T-helper 17 cell (primary cell): ENCODE data around the gene PARD3B. TPM values are rescaled to one million over a fixed set of nuclear protein-coding genes. Genes with fewer than 3 reads are reported as not detected.

ENCODE experiments used
- ATAC-seq: fragments of 150-1000 bp; cut with Tn5 transposase; 2 replicates; pipeline ENCODE4 v1.10.0; 2021; ENCODE audit warnings: mild to moderate bottlenecking, moderate library complexity
- DNase-seq, 3 donors: peaks; one replicate each; pipeline versions ENCODE4 v3.0.0 to v3.0.0-alpha.2; 2020 to 2021
- H3K9me3 ChIP-seq: one replicate; pipeline ENCODE4 v1.7.0; 2013; ENCODE audit warnings: low read length, mild to moderate bottlenecking; ENCODE audit not compliant: control insufficient read depth, poor library complexity, severe bottlenecking
- H3K27ac Mint-ChIP-seq: one replicate; pipeline ENCODE4 v1.8.0; 2022; ENCODE audit warnings: mild to moderate bottlenecking, moderate library complexity, mixed read lengths
- H3K27me3 Mint-ChIP-seq: one replicate; pipeline ENCODE4 v1.8.0; 2022; ENCODE audit warnings: mixed read lengths
- H3K36me3 Mint-ChIP-seq: one replicate; pipeline ENCODE4 v1.8.0; 2022; ENCODE audit warnings: low read depth, mixed read lengths
- H3K4me1 Mint-ChIP-seq: one replicate; pipeline ENCODE4 v1.8.0; 2022; ENCODE audit warnings: mild to moderate bottlenecking, mixed read lengths
- H3K4me3 Mint-ChIP-seq: one replicate; pipeline ENCODE4 v1.8.0; 2022; ENCODE audit warnings: mild to moderate bottlenecking, moderate library complexity, mixed read lengths
- total RNA-seq, 4 donors: library from RNA in 2 of 4; stranded (reverse) in 2 of 4; gene quantifications; one replicate each; pipeline ENCODE4 v1.2.3 and lab custom pipeline; 2022 to 2026

The PARD3B gene
- total RNA-seq, 2 donors from 2014 or later: 1.5 to 3.0 TPM

DNA sequence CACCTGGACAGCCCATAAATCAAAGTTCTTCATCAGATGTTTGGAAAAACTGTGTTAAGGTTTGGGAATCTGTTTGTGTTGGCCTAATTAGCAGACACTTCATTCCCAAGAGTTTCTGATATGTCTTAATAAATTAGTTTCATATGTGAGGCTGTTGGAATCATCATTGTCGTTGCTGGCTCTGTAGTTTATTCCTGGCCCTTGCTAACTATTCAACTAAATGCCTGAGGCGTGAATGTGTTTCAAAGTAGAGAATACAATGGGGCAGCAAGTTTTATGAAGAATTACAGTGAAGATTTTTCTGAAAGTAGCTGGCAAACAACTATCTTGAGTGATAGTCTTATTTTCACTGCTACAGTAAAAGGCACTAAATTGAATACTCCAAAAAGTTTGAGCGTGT is 141.1 kb downstream of the PARD3B start:
- no peak overlapping the region for H3K4me3 Mint-ChIP-seq
- H3K36me3 Mint-ChIP-seq: no peaks in the 10 kb centered on the region
- H3K27ac Mint-ChIP-seq: no peak overlapping the region
- DNase-seq: no peak
- no peaks in the 10 kb centered on the region for H3K27me3 Mint-ChIP-seq
- no peaks in the 10 kb centered on the region for H3K4me1 Mint-ChIP-seq
- ATAC-seq: no peak
- H3K9me3 ChIP-seq: no peaks in the 10 kb centered on the region

DNA sequence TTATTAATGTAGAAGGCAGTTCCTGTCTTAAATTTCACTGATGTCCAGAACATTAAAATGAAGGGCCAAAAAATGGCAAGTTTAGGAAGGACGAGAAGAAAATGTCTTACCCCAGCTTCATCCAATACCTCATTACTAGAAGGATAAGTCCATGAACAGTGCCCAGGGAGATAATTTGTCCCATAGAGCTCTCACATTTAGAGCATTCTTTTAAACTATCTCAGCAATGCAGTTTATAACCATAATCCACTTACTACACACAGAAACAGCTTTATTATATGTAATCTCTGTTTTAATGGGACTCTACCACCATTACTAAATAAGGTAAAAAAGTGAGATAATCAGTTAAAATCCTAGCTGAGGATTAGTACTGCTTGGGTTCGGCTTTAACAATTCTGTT is 142.5 kb downstream of the PARD3B start:
- ATAC-seq: no peak
- peak overlapping the region; percentile 62 for H3K27ac Mint-ChIP-seq
- H3K27me3 Mint-ChIP-seq: no peaks in the 10 kb centered on the region
- no peaks in the 10 kb centered on the region for H3K9me3 ChIP-seq
- no peak for DNase-seq
- peaks cover 2% of the 10 kb centered on the region for H3K4me1 Mint-ChIP-seq
- no peak overlapping the region for H3K4me3 Mint-ChIP-seq
- no peaks in the 10 kb centered on the region for H3K36me3 Mint-ChIP-seq

DNA sequence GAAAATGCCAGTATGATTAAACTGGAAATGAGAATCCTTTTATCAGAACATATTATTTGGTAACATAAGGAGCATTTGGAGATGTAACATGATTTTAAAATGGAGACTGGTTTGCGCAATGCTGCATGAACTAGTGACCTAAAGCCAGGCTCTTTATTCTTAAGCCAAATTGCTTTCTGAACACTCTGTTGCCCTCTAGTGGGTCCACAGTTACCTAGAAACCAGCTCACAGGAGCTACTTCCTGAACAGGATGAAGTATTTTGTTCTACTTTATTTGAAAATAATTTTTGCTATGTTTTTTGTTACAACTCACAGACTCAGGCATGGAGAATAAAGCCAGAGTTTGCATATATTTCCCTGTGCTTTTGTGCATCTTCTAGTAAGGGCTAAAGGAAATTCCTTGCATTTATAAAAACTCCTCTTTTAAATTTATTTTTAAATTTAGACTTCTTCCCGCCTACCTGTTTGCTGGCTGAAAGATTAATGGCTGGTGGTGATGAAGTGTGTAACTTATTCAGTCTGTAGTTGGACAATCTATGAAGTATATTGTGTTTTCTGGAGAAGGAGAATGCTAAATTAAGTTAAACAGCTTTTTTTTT is 146.7 kb downstream of the PARD3B start:
- no peaks in the 10 kb centered on the region for H3K27me3 Mint-ChIP-seq
- peak in 1 of 3 donors; percentile 5 for DNase-seq
- ATAC-seq: no peak
- no peaks in the 10 kb centered on the region for H3K36me3 Mint-ChIP-seq
- H3K27ac Mint-ChIP-seq: no peak overlapping the region
- H3K9me3 ChIP-seq: no peaks in the 10 kb centered on the region
- no peak overlapping the region for H3K4me3 Mint-ChIP-seq
- H3K4me1 Mint-ChIP-seq: peaks cover 4% of the 10 kb centered on the region

DNA sequence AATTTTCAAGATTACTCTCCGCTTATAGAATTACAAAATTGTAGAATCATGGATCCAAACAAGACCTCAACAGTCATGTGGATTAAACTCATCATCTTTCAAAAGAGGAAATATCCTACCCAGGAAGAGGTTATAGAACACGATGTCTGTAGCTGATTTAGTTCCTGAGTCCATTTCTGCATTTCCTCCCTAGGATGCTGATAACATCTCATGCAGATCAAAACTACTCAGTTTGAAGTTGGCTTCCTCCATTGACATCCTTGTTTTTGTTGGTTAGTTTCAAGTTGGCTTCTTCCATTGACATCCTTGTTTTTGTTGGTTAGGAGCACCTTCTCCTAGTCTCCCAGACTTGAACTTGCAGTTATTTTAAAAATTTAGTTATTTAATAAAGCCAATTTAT is 147.5 kb downstream of the PARD3B start:
- no peak overlapping the region for H3K4me3 Mint-ChIP-seq
- no peak overlapping the region for H3K27ac Mint-ChIP-seq
- no peaks in the 10 kb centered on the region for H3K9me3 ChIP-seq
- H3K27me3 Mint-ChIP-seq: no peaks in the 10 kb centered on the region
- H3K4me1 Mint-ChIP-seq: peaks cover 4% of the 10 kb centered on the region
- DNase-seq (no peak), ATAC-seq (no peak)
- H3K36me3 Mint-ChIP-seq: no peaks in the 10 kb centered on the region

DNA sequence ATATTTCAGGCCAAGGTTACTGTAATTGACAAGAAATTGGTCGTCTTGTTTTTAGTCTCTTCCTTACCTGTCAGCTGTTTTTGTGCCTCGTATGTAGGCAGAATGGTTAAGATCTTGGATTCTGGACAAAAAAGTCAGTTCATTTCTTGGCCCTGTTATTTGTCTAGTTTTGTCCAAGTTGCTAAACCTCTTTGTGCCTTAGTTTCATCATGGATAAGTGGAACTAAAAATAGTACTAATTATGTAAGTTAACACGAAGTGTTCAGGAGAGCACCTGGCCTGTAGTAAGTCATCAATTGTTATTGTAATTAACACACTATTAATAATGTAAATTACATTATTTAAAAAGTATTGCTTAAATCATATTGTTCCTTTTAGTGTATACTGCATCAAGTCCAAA is 148.0 kb downstream of the PARD3B start:
- no peaks in the 10 kb centered on the region for H3K9me3 ChIP-seq
- Mint-ChIP-seq H3K36me3 (no peaks in the 10 kb centered on the region), H3K27me3 (no peaks in the 10 kb centered on the region), H3K27ac (no peak overlapping the region), H3K4me3 (no peak overlapping the region), H3K4me1 (peaks cover 4% of the 10 kb centered on the region)
- no peak for ATAC-seq
- DNase-seq: no peak

DNA sequence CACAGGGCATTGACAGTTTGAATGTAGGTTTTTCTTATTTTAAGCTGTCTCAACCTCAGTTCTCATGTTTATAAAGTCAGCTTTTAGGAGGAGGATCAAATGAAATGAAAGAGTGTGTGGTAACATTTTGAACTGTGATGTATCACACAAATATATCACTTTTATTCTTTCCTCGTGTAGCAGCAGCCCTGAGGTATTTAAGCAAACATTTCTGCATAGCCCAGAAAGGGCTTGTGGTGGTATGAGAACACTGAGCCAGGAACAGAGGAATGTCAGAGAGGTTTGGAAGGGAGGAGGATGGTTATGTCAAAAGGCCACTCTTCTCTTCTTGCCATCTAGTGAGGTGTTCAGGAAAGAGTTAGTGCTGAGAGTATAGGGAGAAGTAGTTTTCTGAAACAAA is 150.2 kb downstream of the PARD3B start:
- no peak overlapping the region for H3K27ac Mint-ChIP-seq
- H3K9me3 ChIP-seq: no peaks in the 10 kb centered on the region
- H3K4me3 Mint-ChIP-seq: no peak overlapping the region
- no peaks in the 10 kb centered on the region for H3K36me3 Mint-ChIP-seq
- ATAC-seq (no peak), DNase-seq (no peak)
- peaks cover 4% of the 10 kb centered on the region for H3K4me1 Mint-ChIP-seq
- H3K27me3 Mint-ChIP-seq: no peaks in the 10 kb centered on the region

DNA sequence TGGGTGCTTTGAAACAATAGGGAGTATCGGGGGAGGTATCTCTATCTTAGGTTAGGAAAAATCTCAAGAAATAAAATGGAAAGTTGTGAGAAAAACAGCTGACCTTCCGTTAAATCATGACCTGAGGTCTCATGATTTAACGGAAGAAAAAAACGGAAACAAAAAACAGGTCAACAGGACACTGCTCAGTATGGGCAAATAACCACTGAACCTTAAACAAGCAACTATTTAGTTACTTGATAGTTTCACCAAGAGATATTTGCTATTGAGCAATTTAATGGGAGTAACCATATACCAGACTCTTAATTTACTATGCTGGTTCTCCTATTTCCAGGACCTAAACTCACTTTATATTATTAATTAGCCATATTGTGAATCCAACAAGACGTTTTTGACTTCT is 150.8 kb downstream of the PARD3B start:
- ATAC-seq (no peak), DNase-seq (no peak)
- Mint-ChIP-seq H3K27ac (no peak overlapping the region), H3K4me3 (no peak overlapping the region), H3K27me3 (no peaks in the 10 kb centered on the region), H3K4me1 (peaks cover 4% of the 10 kb centered on the region), H3K36me3 (no peaks in the 10 kb centered on the region)
- H3K9me3 ChIP-seq: no peaks in the 10 kb centered on the region

DNA sequence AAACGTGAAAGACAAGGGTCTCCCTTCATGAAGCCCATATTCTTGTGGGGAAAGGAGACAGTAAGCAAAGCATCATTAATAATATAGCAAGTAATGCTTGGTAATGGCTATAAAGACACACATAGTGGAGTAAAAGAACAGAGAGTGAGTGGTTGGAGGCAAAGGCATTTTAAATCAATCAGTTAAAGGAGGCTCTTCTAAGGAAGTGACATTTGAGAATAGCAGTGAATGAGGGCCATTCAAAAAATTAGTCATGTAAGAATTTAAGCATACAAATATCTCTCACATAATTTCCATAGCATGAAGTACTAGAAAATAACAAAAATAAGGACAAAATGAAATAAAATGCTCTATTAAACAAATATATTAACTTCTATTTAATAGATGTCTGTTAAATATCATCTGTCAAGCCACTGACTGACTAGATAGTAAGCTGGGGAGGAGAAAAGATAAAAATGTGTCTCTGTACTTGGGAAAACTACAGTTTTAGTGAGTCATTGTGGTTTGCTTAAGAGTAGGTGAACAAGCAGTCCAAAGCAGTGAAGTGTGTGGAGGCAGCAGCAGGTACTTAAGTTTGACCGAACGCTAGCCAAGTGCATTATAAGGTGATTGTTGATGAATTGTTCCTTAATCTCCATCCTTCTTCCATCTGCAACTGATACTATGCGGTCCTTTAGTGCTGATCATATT is 160.1 kb downstream of the PARD3B start:
- no peaks in the 10 kb centered on the region for H3K9me3 ChIP-seq
- no peak for ATAC-seq
- no peak for DNase-seq
- Mint-ChIP-seq H3K4me1 (no peaks in the 10 kb centered on the region), H3K36me3 (no peaks in the 10 kb centered on the region), H3K27ac (no peak overlapping the region), H3K4me3 (no peak overlapping the region), H3K27me3 (peaks cover 7% of the 10 kb centered on the region)

DNA sequence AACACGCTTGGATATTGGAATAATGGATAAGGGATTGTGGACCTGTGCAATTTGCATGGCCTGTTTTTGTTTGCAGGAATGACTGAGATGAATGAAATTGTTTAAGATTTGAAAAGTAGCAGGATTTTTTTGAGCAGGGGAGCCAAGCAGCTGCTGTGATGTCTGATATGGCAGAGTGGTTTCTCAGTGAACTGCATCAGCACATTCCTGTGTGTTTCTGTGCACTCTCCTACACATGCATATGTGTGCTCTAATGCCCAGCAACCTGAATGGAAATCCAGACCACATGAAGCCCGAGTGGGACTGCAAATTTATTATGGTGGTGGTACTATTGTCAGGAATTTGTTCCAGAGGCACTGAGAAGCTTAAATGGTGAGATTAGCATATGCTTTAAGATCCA is 161.7 kb downstream of the PARD3B start:
- no peak for DNase-seq
- Mint-ChIP-seq H3K4me3 (no peak overlapping the region), H3K27ac (no peak overlapping the region), H3K36me3 (no peaks in the 10 kb centered on the region), H3K27me3 (peaks cover 7% of the 10 kb centered on the region), H3K4me1 (no peaks in the 10 kb centered on the region)
- H3K9me3 ChIP-seq: no peaks in the 10 kb centered on the region
- ATAC-seq: no peak

DNA sequence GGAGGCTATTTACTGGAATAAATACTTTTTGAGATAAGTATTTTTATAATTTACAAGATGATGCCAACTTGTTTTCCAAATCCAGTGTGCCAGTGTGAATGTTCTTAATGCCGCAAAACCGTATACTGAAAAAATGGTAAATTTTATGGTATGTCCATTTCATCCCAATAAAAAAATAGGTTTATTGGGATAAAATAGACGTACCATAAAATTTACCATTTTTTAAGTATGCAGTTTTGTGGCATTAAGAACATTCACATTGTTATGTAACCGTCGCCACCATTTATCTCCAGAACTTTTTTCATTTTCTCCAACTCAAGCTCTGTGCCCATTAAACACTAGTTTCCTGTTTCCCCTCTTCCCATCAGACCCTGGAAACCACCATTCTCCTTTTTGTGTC is 167.9 kb downstream of the PARD3B start:
- Mint-ChIP-seq H3K27ac (no peak overlapping the region), H3K36me3 (no peaks in the 10 kb centered on the region), H3K27me3 (no peaks in the 10 kb centered on the region), H3K4me1 (no peaks in the 10 kb centered on the region), H3K4me3 (no peak overlapping the region)
- DNase-seq (no peak), ATAC-seq (no peak)
- H3K9me3 ChIP-seq: no peaks in the 10 kb centered on the region

DNA sequence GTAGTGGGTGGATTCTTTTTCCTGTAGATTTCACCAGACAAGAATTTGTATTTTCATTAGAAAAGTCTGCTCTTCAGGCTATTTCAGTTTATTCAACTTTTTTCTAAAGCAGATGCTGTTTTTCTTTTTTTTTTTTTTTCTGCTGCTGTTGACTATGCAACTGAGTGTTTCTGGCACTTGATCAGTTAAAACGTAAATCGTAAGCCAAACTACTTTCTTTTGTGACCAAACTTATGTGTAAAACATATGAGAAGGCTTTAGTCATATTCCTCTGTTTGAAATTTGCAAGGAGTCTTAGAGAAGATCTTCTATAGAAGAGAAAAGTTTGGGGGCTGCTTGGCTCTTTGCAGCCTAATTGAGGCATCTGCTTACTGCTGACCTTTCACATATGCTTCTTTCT is 170.1 kb downstream of the PARD3B start:
- Mint-ChIP-seq H3K27me3 (no peaks in the 10 kb centered on the region), H3K4me3 (no peak overlapping the region), H3K4me1 (no peaks in the 10 kb centered on the region), H3K36me3 (no peaks in the 10 kb centered on the region), H3K27ac (no peak overlapping the region)
- DNase-seq (no peak), ATAC-seq (no peak)
- no peaks in the 10 kb centered on the region for H3K9me3 ChIP-seq

DNA sequence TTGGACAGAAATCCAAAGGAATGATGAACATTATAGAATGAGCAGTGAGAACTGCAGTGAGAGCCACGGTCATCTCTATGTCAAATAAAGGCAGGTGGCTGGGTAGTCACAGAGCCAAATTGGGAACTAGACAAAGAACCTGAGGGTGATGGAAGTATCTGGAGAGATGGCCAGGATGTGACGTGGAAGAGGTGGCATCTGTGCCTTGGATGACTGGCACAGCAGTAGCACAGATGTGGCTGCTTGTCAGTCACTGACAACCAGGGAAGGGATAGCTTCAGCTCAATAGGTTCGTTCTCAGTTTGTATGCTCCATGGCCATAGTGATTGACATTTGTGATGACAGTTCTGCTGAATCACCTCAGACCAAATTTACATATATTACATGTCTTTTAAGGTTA is 172.3 kb downstream of the PARD3B start:
- no peaks in the 10 kb centered on the region for H3K9me3 ChIP-seq
- no peak for DNase-seq
- Mint-ChIP-seq H3K4me1 (no peaks in the 10 kb centered on the region), H3K27me3 (peaks cover 4% of the 10 kb centered on the region), H3K36me3 (no peaks in the 10 kb centered on the region), H3K27ac (no peak overlapping the region), H3K4me3 (no peak overlapping the region)
- ATAC-seq: no peak

DNA sequence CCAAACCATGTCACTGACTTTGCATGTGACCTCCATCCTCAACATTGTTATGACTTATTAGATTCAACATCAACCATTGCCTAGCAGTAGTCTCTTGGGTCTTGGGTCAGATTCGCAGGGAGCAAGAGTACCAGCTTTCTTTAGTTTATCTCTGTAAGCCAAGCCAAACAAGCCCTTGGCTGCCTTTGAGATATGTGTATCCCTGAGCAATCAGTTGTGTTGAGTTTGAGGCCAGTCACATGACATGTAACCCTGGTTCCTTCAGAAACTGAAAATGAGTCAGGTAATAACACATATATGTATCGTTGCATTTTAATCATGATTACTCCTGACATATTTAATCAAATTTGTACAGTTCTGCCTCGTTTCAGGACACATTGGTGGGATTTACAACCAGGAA is 173.3 kb downstream of the PARD3B start:
- Mint-ChIP-seq H3K36me3 (no peaks in the 10 kb centered on the region), H3K4me1 (no peaks in the 10 kb centered on the region), H3K27ac (no peak overlapping the region), H3K27me3 (peaks cover 7% of the 10 kb centered on the region), H3K4me3 (no peak overlapping the region)
- ATAC-seq (no peak), DNase-seq (no peak)
- H3K9me3 ChIP-seq: no peaks in the 10 kb centered on the region

DNA sequence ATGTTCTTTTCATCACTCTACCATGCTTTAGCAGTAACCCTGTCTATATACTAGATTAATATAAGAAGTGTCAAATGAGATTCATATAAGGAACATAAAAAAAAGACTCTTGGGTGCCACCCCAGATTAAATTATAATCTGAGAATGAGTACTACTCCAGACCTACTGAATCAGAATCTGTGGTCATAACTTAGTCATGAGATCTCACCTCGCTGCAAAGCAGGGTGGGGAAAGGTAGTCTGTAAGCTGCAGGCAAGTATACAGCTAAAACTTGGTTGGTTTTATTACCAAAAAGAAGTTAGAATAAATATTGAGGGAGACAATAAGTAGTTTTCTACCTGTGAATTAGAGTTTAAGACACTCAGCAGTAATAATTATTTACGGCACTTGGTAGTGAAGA is 175.6 kb downstream of the PARD3B start:
- Mint-ChIP-seq H3K4me3 (no peak overlapping the region), H3K36me3 (peaks cover 2% of the 10 kb centered on the region), H3K4me1 (no peaks in the 10 kb centered on the region), H3K27ac (no peak overlapping the region), H3K27me3 (peaks cover 14% of the 10 kb centered on the region)
- ATAC-seq (no peak), DNase-seq (no peak)
- no peaks in the 10 kb centered on the region for H3K9me3 ChIP-seq
